Lower leg skin (tissue), 3 donors: ENCODE results near the gene DIO3.

Source experiments
- CTCF ChIP-seq, 3 donors: fragments of 450-650 bp; IDR thresholded peaks; one replicate each; pipeline ENCODE4 v1.5.1; 2016; ENCODE audit warnings: antibody characterized with exemption in 3 of 3, mild to moderate bottlenecking in 3 of 3, moderate library complexity in 2 of 3
- POLR2A ChIP-seq, 2 donors: fragments of 450-650 bp; IDR thresholded peaks; one replicate each; pipeline ENCODE4 v1.6.1; 2016 to 2017; ENCODE audit warnings: antibody characterized with exemption in 2 of 2, mild to moderate bottlenecking in 1 of 2, moderate library complexity in 1 of 2

DNA sequence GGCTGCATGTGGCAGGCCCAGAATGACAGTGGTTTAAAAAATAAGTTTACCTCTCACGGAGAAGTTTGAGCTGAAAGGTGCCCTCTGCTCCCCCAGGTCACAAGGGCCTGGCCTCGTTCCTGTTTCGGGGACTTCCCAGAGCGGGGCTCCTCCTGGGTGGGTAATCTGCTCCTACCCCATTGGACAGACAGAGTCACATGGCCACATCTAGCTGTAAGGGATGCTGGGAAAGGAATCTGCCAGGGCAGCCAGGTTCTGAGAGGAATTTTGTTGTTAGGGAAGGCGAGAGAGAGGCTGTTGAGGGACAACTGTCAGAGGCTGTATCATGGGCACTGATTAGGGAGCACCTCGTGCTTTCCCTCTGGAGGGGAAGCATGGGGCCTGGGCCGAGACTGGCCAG is 24.0 kb upstream of the DIO3 start:
- no peak for TF ChIP-seq CTCF (IDR thresholded peaks at IDR 0.05)
- no peak for TF ChIP-seq POLR2A (IDR thresholded peaks at IDR 0.05)
